ENCODE measurements around the gene NRN1L. TPM values are rescaled to one million over a fixed set of nuclear protein-coding genes. Genes with fewer than 3 reads are reported as not detected.

The NRN1L gene
- total RNA-seq, 5 donors from 2014 or later (not counting 1 experiment from before 2014, with no cell fraction given), result 0.72 to 5.3 (median 3.1) TPM

DNA sequence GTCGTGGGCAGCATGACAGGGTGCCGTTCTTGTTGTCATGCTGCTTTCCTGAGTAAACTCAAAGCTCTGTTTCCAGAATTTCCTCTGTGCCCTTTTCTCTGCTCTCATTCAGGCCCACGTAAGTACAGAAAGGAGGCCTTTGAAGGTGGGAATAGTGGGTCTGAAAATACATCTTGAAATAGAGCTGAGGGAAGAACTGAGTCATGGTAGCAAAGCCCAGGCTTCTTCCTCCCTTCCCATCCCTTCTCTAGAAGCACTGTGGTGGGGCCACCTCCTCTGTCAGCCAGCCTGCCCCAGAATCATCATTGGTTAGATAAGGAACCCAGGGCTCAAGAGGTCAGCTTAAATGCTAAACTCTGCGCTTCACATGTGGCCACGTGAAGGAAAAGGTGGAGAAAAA is 37.5 kb downstream of the NRN1L start:
- ATAC-seq (replicated peaks in 1 of 4) (no peak), DNase-seq (no peak)
- Mint-ChIP-seq H3K4me1 (peaks cover 8 to 29% (median 20%) of the 10 kb centered on the region in 3 donors), H3K9me3 (no peaks in the 10 kb centered on the region), H3K36me3 (peaks cover 4% of the 10 kb centered on the region), H3K4me3 (no peak overlapping the region), H3K27me3 (no peaks in the 10 kb centered on the region), H3K27ac (peak overlapping the region; percentile 57 to 84)
- CTCF ChIA-PET, result no interaction called here
- 77% methylated on average over 2 of the region's 5 CpGs for WGBS (ENCODE audit: insufficient coverage)
- peaks cover 8 to 38% of the 10 kb centered on the region in 2 donors for H3K36me3 ChIP-seq (ENCODE audit: control insufficient read depth in 2 of 2, extremely low read depth in 1 of 2, insufficient read depth in 1 of 2, low read length in 1 of 2)
- POLR2A ChIA-PET, result no interaction called here
- H3K4me3 ChIP-seq (ENCODE audit: control insufficient read depth in 1 of 2, extremely low read depth in 1 of 2, low read length in 1 of 2), result no peak overlapping the region
- no peak overlapping the region for H3K27ac ChIP-seq (ENCODE audit: low read length)
- no peaks in the 10 kb centered on the region for H3K27me3 ChIP-seq (replicated peaks in 1 of 2; ENCODE audit: control insufficient read depth in 2 of 2, extremely low read depth in 1 of 2, insufficient read depth in 2 of 2, low read length in 1 of 2)
- peaks cover 0 to 5% of the 10 kb centered on the region in 2 experiments for H3K4me1 ChIP-seq (ENCODE audit: control insufficient read depth in 1 of 2, extremely low read depth in 1 of 2, insufficient read depth in 2 of 2, low read length in 2 of 2)
- H3K9me3 ChIP-seq, result no peaks in the 10 kb centered on the region

DNA sequence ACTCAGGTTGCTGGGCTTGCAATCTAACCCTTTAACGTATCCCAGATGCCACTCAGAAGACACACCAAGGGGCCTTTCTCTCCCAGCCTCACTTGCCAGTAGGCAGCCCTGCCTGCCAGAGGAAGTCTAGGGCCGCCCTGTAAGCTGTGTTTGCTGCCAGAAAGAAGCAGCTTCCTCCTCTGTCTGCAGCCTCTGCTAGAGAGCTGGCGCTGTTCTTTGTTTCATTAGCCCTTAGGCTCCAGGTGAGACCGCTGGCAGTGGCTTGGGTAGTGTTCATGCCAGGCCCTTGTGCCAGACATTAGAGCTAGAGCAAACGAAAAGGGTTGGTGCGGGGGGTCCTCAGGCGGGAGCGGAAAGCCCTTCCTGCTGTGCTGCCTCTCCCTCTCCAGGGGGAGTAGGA is 38.1 kb downstream of the NRN1L start:
- 88% methylated on average over 4 of the region's 8 CpGs for WGBS (ENCODE audit: insufficient coverage)
- H3K4me3 ChIP-seq (ENCODE audit: control insufficient read depth in 1 of 2, extremely low read depth in 1 of 2, low read length in 1 of 2), result no peak overlapping the region
- peaks cover 13 to 43% of the 10 kb centered on the region in 2 donors for H3K36me3 ChIP-seq (ENCODE audit: control insufficient read depth in 2 of 2, extremely low read depth in 1 of 2, insufficient read depth in 1 of 2, low read length in 1 of 2)
- CTCF ChIA-PET, result no interaction called here
- Mint-ChIP-seq H3K27me3 (no peaks in the 10 kb centered on the region), H3K36me3 (peaks cover 4% of the 10 kb centered on the region), H3K27ac (peak overlapping the region; percentile 6 to 27), H3K9me3 (no peaks in the 10 kb centered on the region), H3K4me1 (peaks cover 3 to 24% (median 15%) of the 10 kb centered on the region in 3 donors), H3K4me3 (no peak overlapping the region)
- POLR2A ChIA-PET, result no interaction called here
- ATAC-seq (replicated peaks in 1 of 4), result no peak
- H3K9me3 ChIP-seq, result no peaks in the 10 kb centered on the region
- DNase-seq, result no peak
- H3K27me3 ChIP-seq (replicated peaks in 1 of 2; ENCODE audit: control insufficient read depth in 2 of 2, extremely low read depth in 1 of 2, insufficient read depth in 2 of 2, low read length in 1 of 2), result no peaks in the 10 kb centered on the region
- peaks cover 0 to 1% of the 10 kb centered on the region in 2 experiments for H3K4me1 ChIP-seq (ENCODE audit: control insufficient read depth in 1 of 2, extremely low read depth in 1 of 2, insufficient read depth in 2 of 2, low read length in 2 of 2)
- no peak overlapping the region for H3K27ac ChIP-seq (ENCODE audit: low read length)

- H3K27ac Mint-ChIP-seq, result peak overlapping the region; percentile 15 to 34
- POLR2A ChIA-PET, result no interaction called here
- H3K4me1 ChIP-seq (ENCODE audit: control insufficient read depth in 1 of 2, extremely low read depth in 1 of 2, insufficient read depth in 2 of 2, low read length in 2 of 2), result peaks cover 0 to 7% of the 10 kb centered on the region in 2 experiments
- no peaks in the 10 kb centered on the region for H3K27me3 ChIP-seq (replicated peaks in 1 of 2; ENCODE audit: control insufficient read depth in 2 of 2, extremely low read depth in 1 of 2, insufficient read depth in 2 of 2, low read length in 1 of 2)
- H3K27me3 Mint-ChIP-seq, result no peaks in the 10 kb centered on the region
- peaks cover 4% of the 10 kb centered on the region for H3K36me3 Mint-ChIP-seq
- peaks cover 7 to 22% (median 8%) of the 10 kb centered on the region in 3 donors for H3K4me1 Mint-ChIP-seq
- no peaks in the 10 kb centered on the region for H3K9me3 ChIP-seq
- H3K9me3 Mint-ChIP-seq, result no peaks in the 10 kb centered on the region
- DNase-seq (no peak), ATAC-seq (replicated peaks in 1 of 4) (no peak)
- peaks cover 15 to 49% of the 10 kb centered on the region in 2 donors for H3K36me3 ChIP-seq (ENCODE audit: control insufficient read depth in 2 of 2, extremely low read depth in 1 of 2, insufficient read depth in 1 of 2, low read length in 1 of 2)
- CTCF ChIA-PET, result no interaction called here
- no peak overlapping the region for H3K4me3 ChIP-seq (ENCODE audit: control insufficient read depth in 1 of 2, extremely low read depth in 1 of 2, low read length in 1 of 2)
- H3K27ac ChIP-seq (ENCODE audit: low read length), result no peak overlapping the region
- WGBS (ENCODE audit: insufficient coverage), result 94% methylated on average over 5 of the region's 10 CpGs
- H3K4me3 Mint-ChIP-seq, result no peak overlapping the region
Observed at GRCh38 chr16:67923414-67924116, 38.9 kb downstream of the NRN1L start.

- Mint-ChIP-seq H3K4me1 (peaks cover 7 to 20% (median 8%) of the 10 kb centered on the region in 3 donors), H3K4me3 (no peak overlapping the region), H3K36me3 (peaks cover under 1% of the 10 kb centered on the region), H3K27me3 (no peaks in the 10 kb centered on the region), H3K27ac (peak overlapping the region in 1 of 2 donors; percentile 49), H3K9me3 (no peaks in the 10 kb centered on the region)
- no peak overlapping the region for H3K27ac ChIP-seq (ENCODE audit: low read length)
- no peak overlapping the region for H3K4me3 ChIP-seq (ENCODE audit: control insufficient read depth in 1 of 2, extremely low read depth in 1 of 2, low read length in 1 of 2)
- no peaks in the 10 kb centered on the region for H3K9me3 ChIP-seq
- 95% methylated on average over 7 of the region's 10 CpGs for WGBS (ENCODE audit: insufficient coverage)
- POLR2A ChIA-PET, result no interaction called here
- DNase-seq (no peak), ATAC-seq (replicated peaks in 1 of 4) (no peak)
- H3K27me3 ChIP-seq (replicated peaks in 1 of 2; ENCODE audit: control insufficient read depth in 2 of 2, extremely low read depth in 1 of 2, insufficient read depth in 2 of 2, low read length in 1 of 2), result no peaks in the 10 kb centered on the region
- peaks cover 20 to 49% of the 10 kb centered on the region in 2 donors for H3K36me3 ChIP-seq (ENCODE audit: control insufficient read depth in 2 of 2, extremely low read depth in 1 of 2, insufficient read depth in 1 of 2, low read length in 1 of 2)
- CTCF ChIA-PET, result interaction anchor here (0.5 to 0.7 kb wide), 5 partner anchors 30 to 339 kb away, joined by 3 to 7 read pairs (median 3); no protein-coding TSS in a partner anchor
- peaks cover 0 to 9% of the 10 kb centered on the region in 2 experiments for H3K4me1 ChIP-seq (ENCODE audit: control insufficient read depth in 1 of 2, extremely low read depth in 1 of 2, insufficient read depth in 2 of 2, low read length in 2 of 2)
Observed at GRCh38 chr16:67924140-67924906, 39.6 kb downstream of the NRN1L start.

- 80% methylated on average over 13 of the region's 13 CpGs for WGBS (ENCODE audit: insufficient coverage)
- Mint-ChIP-seq H3K36me3 (no peaks in the 10 kb centered on the region), H3K4me3 (no peak overlapping the region), H3K27me3 (no peaks in the 10 kb centered on the region), H3K9me3 (no peaks in the 10 kb centered on the region), H3K27ac (peak overlapping the region; percentile 55 to 61), H3K4me1 (peaks cover 7 to 20% (median 8%) of the 10 kb centered on the region in 3 donors)
- no peak for DNase-seq
- POLR2A ChIA-PET, result interaction anchor here in 1 of 2 donors (1.2 kb wide), 1 partner anchor 129 kb away, joined by 3 read pairs; no protein-coding TSS in a partner anchor
- Histone ChIP-seq H3K9me3 (no peaks in the 10 kb centered on the region), H3K27me3 (replicated peaks in 1 of 2; ENCODE audit: control insufficient read depth in 2 of 2, extremely low read depth in 1 of 2, insufficient read depth in 2 of 2, low read length in 1 of 2) (no peaks in the 10 kb centered on the region), H3K27ac (ENCODE audit: low read length) (no peak overlapping the region), H3K36me3 (ENCODE audit: control insufficient read depth in 2 of 2, extremely low read depth in 1 of 2, insufficient read depth in 1 of 2, low read length in 1 of 2) (peaks cover 20 to 65% of the 10 kb centered on the region in 2 donors), H3K4me3 (ENCODE audit: control insufficient read depth in 1 of 2, extremely low read depth in 1 of 2, low read length in 1 of 2) (no peak overlapping the region), H3K4me1 (ENCODE audit: control insufficient read depth in 1 of 2, extremely low read depth in 1 of 2, insufficient read depth in 2 of 2, low read length in 2 of 2) (peaks cover 0 to 9% of the 10 kb centered on the region in 2 experiments)
- ATAC-seq (replicated peaks in 1 of 4), result no peak
- CTCF ChIA-PET, result interaction anchor here in 1 of 2 donors (0.7 kb wide), 1 partner anchor 12 kb away, joined by 6 read pairs; no protein-coding TSS in a partner anchor
Observed at GRCh38 chr16:67926181-67926750, 41.6 kb downstream of the NRN1L start.
